Upper lobe of right lung (tissue), 1 donor: ENCODE data around the gene RIT1. TPM values are rescaled to one million over a fixed set of nuclear protein-coding genes. Genes with fewer than 3 reads are reported as not detected.
"Not testable (repeated sequence)": the region's sequence is repeated elsewhere in the genome, so short reads cannot be mapped to it uniquely, and the experiment has no call there.

Source experiments
- ATAC-seq: fragments of 200-7000 bp; cut with Tn5 transposase; one replicate; pipeline ENCODE4 v1.9.1; 2020; ENCODE audit warnings: mild to moderate bottlenecking, moderate library complexity
- DNase-seq: peaks from one replicate; pipeline ENCODE4 v3.0.0-alpha.2; 2020
- H3K27ac ChIP-seq: fragments of 200-600 bp; one replicate; pipeline ENCODE4 v1.8.0; 2022
- H3K27me3 ChIP-seq: fragments of 200-600 bp; one replicate; pipeline ENCODE4 v1.8.0; 2022; ENCODE audit warnings: mild to moderate bottlenecking
- H3K36me3 ChIP-seq: fragments of 200-600 bp; one replicate; pipeline ENCODE4 v1.8.0; 2022
- H3K4me1 ChIP-seq: fragments of 200-600 bp; one replicate; pipeline ENCODE4 v1.8.0; 2022
- H3K4me3 ChIP-seq: fragments of 200-600 bp; one replicate; pipeline ENCODE4 v1.8.0; 2022; ENCODE audit warnings: mild to moderate bottlenecking
- H3K9me3 ChIP-seq: fragments of 200-600 bp; one replicate; pipeline ENCODE4 v1.8.0; 2022
- CTCF ChIP-seq: fragments of 200-600 bp; IDR thresholded peaks from one replicate; pipeline ENCODE4 v1.8.0; 2022; ENCODE audit warnings: antibody characterized with exemption
- intact Hi-C: fragments of 100-400 bp; cut with DNase I; formaldehyde crosslinking; loops from one replicate; pipeline ENCODE4 v1.11.0; 2022
- total RNA-seq: library from RNA; stranded (reverse); fragmentation: NEBNext Ultra II Directional; extraction: Animal tissue kit (Norgen Biotek cat#: 25700); gene quantifications from one replicate; pipeline ENCODE4 v1.2.1, GENCODE V29; 2021
- donor health status: DM: no; HTN: yes; CAD: no; lungs with severe emphysema.

Gene RIT1
- total RNA-seq, 1 donor from 2014 or later = 49.9 TPM

GRCh38 chr1:155932081-155932480 lies 20.9 kb upstream of the RIT1 start:
- Histone ChIP-seq H3K4me3 (peak overlapping the region; percentile 15), H3K9me3 (no peaks in the 10 kb centered on the region), H3K27me3 (no peaks in the 10 kb centered on the region), H3K4me1 (peaks cover 42% of the 10 kb centered on the region), H3K36me3 (peaks cover 64% of the 10 kb centered on the region), H3K27ac (peak overlapping the region; percentile 24)
- intact Hi-C loops = no loop called here
- ATAC-seq = no peak
- no peak for DNase-seq
- no peak for TF ChIP-seq CTCF

GRCh38 chr1:155931332-155932038 lies 20.3 kb upstream of the RIT1 start:
- ATAC-seq = no peak
- Histone ChIP-seq H3K4me1 (peaks cover 42% of the 10 kb centered on the region), H3K36me3 (peaks cover 70% of the 10 kb centered on the region), H3K27ac (peak overlapping the region; percentile 24), H3K4me3 (peak overlapping the region; percentile 15), H3K9me3 (no peaks in the 10 kb centered on the region), H3K27me3 (no peaks in the 10 kb centered on the region)
- no peak for DNase-seq
- intact Hi-C loops = no loop called here
- TF ChIP-seq CTCF = no peak

GRCh38 chr1:155930725-155931124 lies 19.6 kb upstream of the RIT1 start:
- intact Hi-C loops, ATAC-seq, H3K27me3 ChIP-seq, DNase-seq, H3K9me3 ChIP-seq: not testable (repeated sequence)
- H3K36me3 ChIP-seq = peaks cover 77% of the 10 kb centered on the region
- H3K27ac ChIP-seq = peak overlapping the region; percentile 18
- peak overlapping the region; percentile 15 for H3K4me3 ChIP-seq
- peaks cover 42% of the 10 kb centered on the region for H3K4me1 ChIP-seq

GRCh38 chr1:155929057-155929456 lies 17.9 kb upstream of the RIT1 start:
- H3K27ac ChIP-seq = no peak overlapping the region
- no peaks in the 10 kb centered on the region for H3K9me3 ChIP-seq
- no peak for TF ChIP-seq CTCF
- no peak overlapping the region for H3K4me3 ChIP-seq
- H3K27me3 ChIP-seq = no peaks in the 10 kb centered on the region
- intact Hi-C loops = no loop called here
- peaks cover 34% of the 10 kb centered on the region for H3K4me1 ChIP-seq
- H3K36me3 ChIP-seq = peaks cover 94% of the 10 kb centered on the region
- DNase-seq = no peak
- ATAC-seq = no peak

- H3K27me3 ChIP-seq = no peaks in the 10 kb centered on the region
- DNase-seq (no peak), ATAC-seq (no peak)
- intact Hi-C loops = no loop called here
- peaks cover 99% of the 10 kb centered on the region for H3K36me3 ChIP-seq
- H3K9me3 ChIP-seq = no peaks in the 10 kb centered on the region
- no peak overlapping the region for H3K4me3 ChIP-seq
- H3K4me1 ChIP-seq = peaks cover 3% of the 10 kb centered on the region
- no peak for TF ChIP-seq CTCF
- H3K27ac ChIP-seq = no peak overlapping the region
These were observed 14.4 kb upstream of the RIT1 start for GRCh38 chr1:155925506-155925905.

GRCh38 chr1:155920717-155921116 lies 9.6 kb upstream of the RIT1 start:
- Histone ChIP-seq H3K27me3 (no peaks in the 10 kb centered on the region), H3K4me3 (no peak overlapping the region), H3K4me1 (no peaks in the 10 kb centered on the region), H3K9me3 (no peaks in the 10 kb centered on the region), H3K36me3 (peaks cover 100% of the 10 kb centered on the region), H3K27ac (no peak overlapping the region)
- no peak for ATAC-seq
- intact Hi-C loops = no loop called here
- no peak for DNase-seq
- TF ChIP-seq CTCF = no peak
